Measurements from ENCODE around the gene EIF5AL1.

DNA sequence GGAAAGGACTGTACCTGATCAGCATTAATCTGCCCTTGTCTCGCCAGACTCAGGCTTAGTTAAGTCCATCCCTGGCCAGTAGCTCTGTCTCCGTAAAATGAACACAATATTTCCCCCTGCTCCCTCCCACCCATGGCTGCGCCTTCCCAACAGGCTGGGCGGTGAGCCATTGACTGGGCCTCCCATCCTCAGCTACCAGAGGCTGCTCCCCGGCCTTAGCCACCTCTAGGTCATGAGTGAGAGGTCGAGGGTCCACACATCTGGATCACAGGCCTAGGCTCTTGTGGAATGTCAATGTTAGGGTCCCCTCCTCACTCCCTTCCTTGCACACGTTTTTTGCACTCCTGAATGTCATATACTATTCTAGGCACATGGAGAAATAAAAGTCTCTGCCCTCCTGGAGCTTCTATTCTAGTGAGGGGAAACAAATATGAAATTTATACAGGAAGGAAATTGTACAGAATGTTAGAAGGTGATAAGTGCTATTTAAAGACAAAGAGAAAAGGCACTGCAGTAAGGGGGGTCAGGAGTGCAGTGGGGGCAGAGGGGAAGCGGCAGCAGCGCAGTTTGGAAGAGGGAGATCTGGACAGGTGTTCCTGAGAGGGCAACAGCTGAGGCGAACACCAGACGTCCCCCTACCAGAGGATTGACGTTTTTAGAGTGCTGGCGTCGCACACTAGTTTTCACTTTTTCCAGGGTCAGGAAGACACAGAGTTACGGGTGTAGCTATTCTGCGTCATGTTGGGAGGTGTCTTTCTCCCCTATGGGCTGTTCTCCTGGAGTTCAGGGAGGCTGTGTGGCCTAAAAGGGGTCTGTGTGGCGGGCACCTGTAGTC, 17.2 kb upstream of the EIF5AL1 start:
- no peak for TF ChIP-seq CTCF (IDR thresholded peaks at IDR 0.05)
- TF ChIP-seq POLR2A (IDR thresholded peaks at IDR 0.05): no peak
